Stimulated activated naive CD4-positive, alpha-beta T cell (primary cell): Measurements from ENCODE around the gene PPM1H.

ENCODE experiments used
- DNase-seq, 6 experiments: peaks; one replicate each; lab custom pipeline; 2025; lab: John Stamatoyannopoulos, UW

Gene PPM1H

DNA sequence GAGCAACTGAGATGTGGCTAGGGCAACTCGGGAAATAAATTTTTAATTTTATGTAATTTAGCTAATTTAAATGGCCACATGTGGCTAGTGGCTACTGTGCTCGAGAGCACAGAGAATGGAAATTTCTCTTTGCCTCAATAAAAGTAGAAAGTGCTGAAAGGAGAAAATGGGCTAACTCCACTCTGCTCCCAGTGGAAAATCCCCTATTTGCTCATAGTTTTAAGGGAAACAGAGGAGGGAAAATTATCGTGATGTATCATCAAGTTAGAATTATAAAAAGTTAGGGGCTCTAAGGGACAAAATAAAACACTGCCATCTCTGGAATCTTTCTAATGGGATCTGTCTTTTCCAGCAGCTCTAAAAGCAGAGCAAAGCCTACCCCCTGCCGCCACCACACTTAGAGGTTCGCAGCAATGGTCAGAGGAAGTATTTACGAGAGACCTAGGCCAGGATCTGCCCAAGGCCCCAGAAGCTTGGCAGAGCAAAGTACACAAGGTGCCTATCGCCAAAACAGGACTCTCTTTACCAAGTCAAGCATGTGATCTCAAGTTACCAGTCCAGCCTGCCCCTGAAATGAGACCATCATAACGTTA lies 220.7 kb downstream of the PPM1H start:
- DNase-seq: no peak

DNA sequence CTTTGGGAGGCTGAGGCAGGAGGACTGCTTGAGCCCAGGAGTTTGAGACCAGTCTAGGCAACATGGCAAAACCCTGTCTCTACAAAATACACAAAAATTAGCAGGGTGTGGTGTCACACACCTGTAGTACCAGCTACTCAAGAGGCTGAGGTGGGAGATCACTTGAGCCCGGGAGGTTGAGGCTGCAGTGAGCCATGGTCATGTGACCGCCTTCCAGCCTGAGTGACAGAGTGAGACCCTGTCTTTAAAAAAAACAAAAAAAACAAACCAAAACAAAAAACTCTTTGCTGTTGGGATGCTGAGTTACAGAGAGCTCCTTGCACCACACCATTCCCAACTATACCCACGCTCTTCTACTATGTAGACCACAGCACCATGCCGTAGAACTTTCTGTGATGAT lies 221.2 kb downstream of the PPM1H start:
- DNase-seq: no peak

DNA sequence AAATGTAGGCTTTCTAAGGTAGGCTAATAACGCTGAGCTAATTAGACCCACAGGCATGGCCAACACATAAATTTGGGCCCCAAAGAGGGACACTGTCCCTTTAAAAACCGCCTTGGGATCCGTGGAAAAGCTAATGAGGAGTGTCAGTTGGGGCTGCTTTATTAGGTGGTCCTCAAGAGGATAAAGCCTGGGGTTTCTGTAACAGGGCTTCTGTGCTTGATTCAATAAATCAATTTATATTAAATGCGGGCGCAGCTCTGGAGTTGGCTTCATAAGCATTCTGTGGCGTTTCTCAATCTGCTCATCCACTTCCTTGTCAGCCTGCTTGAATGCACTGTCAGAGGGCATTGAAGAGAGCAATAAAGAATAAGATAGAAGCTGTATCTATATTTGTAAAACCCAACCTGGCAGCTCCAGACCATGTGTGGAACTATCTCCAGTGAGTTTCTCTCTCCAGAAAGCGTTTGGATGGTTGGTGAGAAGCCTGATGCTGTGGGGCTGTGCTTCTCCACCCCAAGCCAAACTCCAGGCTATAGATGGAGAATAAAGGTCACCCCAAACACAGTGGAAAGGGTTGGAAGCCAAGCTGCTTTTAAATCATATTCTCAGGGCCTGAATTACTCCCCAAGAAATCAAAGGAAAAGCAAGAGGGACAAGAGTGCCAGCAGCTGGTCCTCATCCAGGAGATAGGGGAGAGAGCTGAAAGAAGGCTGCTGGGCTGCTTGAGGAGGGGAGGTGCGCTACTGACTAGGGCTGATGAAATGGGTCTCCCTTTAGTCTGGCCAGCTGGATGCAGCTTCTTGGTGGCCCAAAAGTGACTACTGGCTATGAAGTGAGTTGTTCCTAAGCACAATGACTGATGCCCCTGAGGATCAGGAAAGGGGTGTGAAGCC lies 222.0 kb downstream of the PPM1H start:
- DNase-seq: no peak

DNA sequence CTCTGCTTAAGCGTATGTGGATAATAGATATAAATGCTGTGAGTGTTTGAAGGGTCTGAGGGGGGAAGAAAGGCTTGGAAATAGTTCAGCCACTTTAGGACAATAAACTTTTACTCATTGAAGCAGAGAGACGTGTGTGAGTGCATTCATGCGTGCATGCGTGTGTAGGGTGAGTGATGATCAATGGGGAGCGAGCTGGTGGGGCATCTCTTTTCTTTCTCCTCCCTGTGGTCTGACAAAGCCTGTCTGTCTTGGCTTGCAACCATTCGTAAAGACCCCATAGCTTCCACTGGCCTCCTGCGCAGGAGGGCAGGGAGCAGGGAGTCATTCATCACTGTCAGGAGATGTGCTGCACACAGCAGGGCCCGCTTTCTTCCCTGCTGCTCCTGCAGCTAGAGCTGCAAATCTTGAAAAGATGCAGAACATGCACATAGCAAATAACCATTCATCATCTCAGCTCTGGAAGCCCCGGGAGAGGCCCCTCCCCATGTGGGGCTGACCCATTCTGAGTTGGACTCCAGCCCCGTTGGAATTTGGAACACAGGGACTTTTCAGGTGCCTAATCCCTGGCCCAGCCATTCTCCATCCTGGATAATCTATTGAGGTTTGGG lies 223.2 kb downstream of the PPM1H start:
- DNase-seq: no peak

DNA sequence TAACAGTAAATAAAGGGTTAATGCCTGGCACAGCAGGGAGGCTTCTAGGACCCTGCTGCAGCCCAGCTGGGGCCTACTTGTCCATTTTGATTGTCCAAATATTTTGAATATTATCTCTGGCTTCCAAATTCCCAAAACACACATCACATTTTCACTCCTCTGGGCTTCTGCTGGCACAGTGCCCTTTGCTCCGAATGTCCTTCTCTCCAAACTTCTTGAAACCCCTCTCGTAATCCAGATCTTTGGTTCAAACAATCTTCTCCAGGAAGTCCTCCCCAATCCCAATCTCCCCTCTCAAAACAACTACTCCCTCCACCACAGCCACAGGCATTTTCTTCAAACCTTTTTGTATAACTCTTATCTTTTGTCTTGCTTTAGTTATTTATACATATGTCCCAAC lies 225.6 kb downstream of the PPM1H start:
- DNase-seq: no peak

DNA sequence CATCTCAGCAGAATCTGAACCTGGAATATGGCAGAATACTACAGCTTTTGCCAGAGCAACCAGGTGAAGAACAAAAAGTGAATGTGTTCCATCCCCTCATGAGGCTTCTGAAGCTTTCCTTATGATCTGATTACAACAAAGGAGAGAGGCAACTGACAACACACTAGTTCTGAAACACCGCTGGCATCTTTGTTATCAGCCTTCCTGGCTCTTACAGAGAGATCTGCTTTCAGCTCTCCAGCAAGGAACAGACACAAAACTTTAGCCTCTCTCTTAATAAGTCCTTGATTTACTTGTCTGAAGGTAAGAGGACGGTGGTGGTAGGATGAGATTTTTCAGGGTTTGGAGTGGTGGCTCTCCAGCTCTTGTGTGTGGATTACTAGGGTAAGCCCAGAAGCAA lies 227.0 kb downstream of the PPM1H start:
- no peak for DNase-seq

DNA sequence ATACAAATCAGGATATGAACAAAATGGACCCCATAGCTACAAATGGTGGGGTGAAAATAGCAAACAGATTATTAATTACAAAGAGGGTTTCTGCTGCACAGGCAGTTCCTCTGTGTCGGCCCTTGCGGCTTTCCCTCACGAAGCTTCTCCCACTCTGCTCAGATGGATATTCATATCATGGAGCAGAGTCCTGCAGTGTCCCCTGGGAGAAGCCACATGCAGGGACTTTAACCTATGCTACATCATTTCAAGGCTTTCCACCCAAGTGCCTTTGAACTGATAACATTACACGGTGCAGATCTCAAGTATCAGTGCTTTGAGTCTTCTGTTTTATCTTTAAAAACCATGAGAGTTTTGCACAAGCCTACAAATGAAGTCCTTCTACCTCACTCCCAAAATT lies 229.1 kb downstream of the PPM1H start:
- DNase-seq: no peak

DNA sequence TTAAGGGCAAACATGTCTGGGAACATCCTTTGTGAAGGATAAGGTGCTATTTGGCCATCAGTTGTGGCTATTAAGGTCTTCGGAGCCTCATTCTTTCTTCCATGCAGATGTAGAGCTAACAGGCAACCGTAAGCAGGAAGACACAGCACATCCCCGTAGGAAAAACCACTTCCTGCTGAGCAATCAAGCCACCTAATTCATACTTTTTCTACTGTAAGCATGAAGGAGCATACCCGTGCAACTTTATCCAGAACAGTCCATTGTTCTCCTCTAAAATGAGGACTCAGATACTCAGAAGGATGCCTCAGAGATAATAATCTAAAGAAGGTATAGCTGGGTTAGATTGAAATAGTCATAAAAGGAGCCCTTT lies 232.0 kb downstream of the PPM1H start:
- DNase-seq: no peak

DNA sequence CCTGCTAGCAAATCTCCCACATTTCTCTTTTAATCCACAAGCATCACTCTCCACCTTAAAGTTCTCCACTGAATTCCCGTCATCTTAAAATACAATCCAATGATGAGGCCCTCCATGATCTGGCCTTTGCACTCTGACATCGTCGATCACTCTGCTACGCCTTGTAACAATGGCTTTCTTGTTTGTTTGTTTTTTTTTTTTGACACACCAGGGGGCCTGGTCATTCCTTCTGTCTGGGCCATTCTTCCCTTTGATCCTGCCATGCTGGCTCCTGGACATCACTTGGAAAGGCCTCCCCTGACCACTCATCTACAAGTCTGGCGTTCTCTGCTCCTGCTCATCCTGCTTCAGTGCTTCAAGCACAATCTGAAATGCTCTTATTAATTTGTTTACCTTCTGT lies 233.5 kb downstream of the PPM1H start:
- no peak for DNase-seq

DNA sequence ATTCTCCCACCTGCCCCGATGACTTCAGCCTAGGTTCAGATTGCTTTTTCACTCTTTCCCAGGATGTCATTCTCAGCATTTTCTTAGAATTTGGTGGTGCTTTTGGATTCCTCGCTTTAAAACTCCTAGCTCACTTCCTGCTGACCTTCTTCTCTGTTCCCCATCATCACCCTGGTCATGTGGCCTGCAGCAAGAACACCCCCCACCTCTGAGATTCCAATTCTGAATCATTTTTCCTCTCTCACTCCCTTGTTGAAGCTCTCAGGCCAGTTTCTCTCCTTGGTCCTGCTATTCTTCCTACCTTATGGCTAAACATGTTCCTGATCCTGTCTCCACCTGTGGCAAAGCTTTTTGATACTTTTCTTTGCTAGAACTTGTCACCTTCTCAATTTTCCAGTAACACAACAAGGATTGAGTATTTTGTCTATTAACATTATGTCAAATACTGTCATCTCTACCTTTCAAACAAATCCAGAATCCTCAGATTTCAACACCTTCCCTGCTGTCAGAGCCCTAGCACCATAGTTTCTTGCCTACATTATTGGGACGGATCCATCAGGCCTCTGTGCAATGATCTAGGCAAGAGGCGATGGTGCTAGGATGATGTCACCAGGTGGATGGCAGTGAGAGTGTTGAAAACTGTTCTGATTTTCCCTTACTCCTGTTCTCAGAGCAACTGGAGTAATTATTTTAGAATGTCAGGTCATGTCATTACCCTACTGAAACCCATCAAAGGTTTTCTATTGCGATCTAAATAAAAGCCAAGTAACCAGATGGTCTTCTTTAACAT lies 234.7 kb downstream of the PPM1H start:
- no peak for DNase-seq

DNA sequence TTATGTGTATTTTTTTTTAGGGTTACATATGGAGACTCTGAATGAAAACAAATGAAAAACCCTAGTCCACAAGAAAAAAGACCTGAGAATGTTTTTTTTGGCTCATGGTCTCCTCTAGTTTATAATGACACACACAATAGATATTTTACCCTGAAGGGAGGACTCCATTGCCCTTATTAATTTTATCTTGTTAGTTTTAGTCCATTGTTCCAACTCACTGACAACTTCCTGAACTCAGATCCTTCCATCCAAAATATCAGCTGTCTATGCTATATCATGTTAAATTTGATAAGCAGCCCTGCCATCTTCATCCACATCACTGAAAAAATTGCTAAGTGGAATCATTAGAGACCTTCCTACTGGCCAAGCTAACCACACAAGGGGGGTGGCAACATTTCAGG lies 236.2 kb downstream of the PPM1H start:
- DNase-seq: no peak

DNA sequence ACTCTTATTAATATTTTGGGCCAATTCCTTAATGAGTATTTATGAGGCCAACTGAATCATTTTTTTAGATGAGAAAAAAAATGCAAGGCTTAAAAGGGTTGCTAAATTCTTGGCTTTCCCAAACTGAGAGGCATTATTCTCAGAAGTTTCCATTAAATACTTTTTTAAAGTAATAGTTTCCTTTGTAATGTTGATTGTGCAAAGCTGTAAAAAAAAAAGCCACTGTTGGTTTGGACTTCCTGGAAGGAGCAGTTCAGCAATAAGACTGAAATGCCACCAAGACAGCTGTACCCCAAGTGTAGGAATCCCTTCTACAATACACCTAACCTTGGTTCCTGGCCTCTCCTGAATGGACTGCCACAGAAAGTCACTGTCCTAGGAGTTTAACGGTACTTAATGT lies 237.1 kb downstream of the PPM1H start:
- DNase-seq: no peak

DNA sequence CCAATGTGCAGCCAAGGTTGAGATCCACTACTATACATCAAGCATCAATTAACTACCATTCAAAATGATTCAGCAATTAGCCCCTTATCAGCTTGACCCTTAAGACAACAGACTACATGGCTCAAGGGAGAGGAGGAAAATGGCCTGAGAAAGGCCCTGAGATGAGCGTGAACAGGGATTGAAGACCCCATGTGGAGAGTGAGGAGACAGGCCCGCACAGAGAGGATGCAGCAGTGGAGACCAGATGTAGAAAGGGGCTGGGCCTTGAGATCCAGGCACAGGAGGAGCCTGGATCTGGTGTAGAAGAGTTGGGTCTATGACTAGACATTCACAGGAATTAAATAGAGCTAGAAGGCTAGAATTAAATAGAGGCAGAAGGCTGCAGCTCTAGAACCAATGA lies 239.3 kb downstream of the PPM1H start:
- DNase-seq: no peak

DNA sequence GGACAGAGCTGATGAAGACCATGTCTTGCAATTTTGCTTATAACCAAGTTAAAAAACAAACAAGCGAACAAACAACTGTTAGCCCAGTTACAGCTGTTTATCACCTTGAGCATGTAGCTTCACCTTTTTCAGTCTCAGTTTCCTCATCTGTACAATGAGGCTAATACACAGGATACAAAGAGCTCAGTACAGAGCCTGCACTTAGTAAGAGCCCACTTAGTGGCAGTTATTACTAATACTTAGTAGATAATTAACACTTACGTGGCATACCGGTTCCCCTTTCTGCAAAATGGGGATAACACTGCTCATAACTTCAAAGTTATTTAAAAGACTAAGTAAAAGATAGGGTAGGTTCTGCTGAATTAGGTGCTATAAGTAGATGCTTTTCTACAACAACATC lies 240.3 kb downstream of the PPM1H start:
- DNase-seq: no peak

DNA sequence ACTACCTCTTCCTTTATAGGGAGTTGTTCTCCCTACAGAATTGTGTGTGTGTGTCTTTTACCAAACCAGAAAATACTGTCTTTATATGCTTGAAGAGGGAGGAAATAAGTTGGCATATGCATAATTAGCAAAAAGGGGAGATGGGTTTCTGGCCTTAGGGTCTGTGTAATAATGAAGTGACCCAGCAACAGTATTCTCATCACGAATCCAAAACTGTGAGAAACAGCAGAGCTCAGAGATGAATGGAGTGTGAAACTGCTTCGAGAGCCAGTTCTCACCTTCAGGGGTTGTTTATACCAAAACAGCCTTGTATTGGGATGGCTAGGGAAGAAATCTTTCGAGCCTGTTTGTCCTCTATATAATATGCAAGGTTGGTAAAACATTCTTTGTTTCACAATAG lies 240.8 kb downstream of the PPM1H start:
- no peak for DNase-seq

DNA sequence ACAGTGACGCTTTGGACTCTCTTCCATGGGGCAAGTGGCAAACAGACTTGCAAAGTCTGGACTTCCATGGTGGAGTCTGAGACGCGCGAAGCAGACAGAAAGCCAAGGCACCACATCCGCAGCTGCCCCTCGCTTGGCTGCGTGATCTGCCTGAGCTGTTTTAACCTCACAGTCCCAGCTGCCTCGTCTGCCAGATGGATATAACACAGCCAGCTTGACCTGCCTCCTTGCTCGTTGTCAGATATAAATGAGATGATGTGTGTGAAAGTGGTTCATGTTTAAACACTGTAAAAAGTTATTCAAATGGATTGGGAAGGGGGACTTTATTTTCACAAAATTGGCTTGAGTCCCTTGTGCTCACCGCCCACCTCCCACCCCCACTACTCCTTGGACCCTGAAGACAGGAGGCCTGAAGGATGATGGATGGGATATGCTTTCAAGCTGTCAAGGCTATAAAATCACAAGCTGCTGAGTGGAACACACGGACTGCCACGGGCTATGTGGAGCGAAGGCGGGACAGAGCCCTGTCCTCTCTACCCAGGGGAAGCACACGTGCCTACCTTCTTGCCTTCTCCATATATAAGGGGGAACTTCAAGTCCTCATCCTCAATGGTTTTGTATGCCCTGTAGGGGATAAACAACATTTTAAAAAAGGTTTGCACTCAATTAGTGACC lies 241.4 kb downstream of the PPM1H start:
- DNase-seq: no peak

DNA sequence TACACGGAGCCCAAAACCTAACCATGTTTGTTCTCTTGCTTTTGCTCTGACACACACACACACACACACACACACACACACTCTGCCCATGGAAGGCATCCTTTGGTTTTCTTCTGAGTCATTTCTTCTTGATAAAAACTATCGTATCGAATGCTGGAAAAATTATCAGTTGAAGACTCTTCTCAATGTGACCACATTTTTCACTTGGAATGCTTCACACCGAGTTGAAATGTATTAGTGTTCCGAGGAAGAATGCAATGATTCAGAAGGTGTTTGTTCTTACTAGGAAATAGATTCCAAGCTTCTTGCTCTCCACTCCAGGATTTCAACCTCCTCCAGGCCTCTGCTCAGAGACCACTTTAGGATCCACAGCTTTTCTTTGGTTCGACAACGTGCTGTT lies 242.1 kb downstream of the PPM1H start:
- DNase-seq: no peak

DNA sequence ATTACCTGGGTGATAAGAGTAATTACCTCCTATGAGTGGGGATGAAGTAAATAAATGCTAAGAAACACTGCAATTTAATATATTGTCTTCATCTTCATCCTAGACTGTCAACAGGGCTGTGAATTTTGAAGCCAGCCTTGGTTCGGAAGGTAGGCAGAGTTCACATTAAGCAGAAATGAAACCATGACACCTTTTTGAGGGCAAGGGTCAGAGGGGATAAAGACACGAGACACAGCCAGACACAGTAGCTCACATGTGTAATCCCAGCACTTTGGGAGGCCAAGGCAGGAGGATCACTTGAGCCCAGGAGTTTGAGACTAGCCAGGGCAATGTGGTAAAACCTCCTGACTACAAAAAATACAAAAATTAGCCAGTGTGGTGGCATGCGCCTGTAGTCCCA lies 243.6 kb downstream of the PPM1H start:
- DNase-seq: no peak

DNA sequence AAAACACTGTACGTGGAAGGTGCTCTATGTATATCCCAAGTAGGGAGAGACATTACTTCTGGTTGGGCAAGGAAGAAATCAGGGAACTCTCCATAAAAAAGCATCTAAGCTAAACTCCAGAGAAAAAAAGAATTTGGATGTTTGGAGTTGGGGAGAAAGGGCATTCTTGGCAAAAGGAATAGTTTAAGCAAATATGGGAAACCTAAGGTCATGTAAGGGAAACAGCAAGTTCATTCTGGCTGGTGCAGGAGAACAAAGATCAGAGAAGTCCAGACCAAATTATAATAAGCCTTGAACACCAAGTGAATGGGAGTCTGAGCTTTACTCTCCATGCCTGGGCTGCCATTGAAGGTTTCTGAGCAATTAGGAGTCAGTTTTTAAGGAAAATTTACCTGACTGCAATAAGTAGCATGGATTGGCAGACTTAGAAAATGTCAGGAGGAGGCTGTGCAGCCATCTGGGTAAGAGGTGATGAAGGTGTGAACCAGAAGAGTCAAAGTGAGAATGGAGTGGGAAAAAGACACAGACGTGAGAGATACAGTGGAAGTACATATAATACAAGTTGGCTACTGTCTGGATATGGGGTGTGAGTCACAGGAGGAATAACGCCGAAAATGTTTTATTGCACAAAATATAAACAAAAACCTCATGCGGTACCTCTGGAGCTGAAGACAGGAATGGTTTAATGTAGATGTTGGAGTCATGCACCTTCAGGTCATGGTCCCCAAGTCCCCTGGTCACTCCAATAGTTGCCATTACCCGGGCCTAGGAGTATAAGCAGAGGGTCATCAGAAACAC lies 245.7 kb downstream of the PPM1H start:
- DNase-seq: no peak

DNA sequence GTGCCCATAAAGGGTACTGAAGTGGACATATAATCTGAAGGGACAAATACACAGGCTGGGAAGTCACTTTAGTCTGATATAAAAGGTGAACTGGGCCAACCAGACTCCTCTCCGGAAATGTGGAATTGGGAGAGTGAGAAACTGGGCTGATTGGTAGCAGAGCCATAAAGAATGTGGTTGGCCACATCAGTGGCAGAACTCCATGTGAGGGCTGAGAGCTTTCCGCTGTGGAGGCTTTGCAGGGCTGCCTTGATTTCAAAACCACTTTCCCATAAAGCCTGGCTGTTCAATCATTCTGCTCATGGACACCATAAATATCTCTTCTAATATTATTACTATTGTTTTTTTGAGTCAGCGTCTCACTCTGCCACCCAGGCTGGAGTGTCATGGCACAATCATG lies 248.0 kb downstream of the PPM1H start:
- no peak for DNase-seq

DNA sequence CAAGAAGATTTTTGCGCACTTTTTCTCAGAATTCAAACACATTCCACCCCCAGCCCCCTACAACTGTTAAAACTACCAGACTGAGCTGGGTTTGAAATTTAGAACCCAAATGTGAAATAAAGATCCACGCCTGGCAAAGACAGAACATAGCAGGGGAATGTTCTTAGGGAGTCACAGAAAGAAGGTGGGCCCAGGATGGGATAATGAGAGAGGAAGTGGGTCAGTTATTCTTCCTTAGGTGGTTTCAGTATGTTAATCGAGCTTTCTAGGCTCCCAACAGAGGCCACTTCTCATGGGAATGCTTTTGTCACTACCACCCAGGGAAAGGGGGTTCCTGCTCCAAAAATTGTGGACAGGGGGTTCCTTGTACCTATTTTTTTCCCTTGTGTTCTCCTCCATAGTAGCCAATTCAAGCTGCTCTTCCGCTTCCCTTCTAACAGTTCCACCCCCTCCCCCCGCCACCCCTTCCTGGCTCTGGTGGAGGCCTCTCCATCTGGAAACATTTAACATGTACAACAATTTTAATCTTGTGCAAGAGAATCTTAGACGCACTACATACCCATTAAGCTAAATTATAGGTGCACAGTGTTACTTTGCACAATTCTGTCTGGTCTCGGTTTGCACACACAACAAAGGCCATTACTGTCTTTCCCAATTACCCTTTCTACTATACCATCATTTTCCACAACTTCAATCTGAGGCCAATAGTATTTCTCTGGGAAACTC lies 250.2 kb downstream of the PPM1H start:
- DNase-seq: no peak
